ENCODE measurements around the gene NELL1.

The NELL1 gene

GRCh38 chr11:21372672-21373071 is 703.3 kb downstream of the NELL1 start:
- no peak for DNase-seq

GRCh38 chr11:21374376-21374775 is 705.0 kb downstream of the NELL1 start:
- no peak for DNase-seq

GRCh38 chr11:21385669-21386440 is 716.5 kb downstream of the NELL1 start:
- DNase-seq = no peak

DNA sequence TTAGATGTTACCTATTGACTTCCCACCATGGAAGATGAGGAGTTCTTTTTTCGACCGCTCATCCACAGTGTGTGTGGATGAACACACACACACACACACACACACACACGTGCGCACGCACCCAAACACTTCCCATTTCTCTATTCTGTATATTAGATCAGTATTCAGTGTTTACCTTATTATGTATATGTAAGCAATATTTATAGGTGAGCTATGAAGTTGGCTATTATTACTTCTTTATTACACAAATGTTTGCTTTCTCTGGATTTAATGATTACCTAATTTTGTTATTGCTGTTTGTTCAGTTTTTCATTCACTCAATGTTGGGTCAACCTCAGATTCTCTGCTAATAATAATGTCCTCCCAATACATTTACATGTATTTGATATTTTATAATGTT is 721.0 kb downstream of the NELL1 start:
- DNase-seq = no peak

- no peak for DNase-seq
These were observed 727.1 kb downstream of the NELL1 start for GRCh38 chr11:21396342-21397008.

DNA sequence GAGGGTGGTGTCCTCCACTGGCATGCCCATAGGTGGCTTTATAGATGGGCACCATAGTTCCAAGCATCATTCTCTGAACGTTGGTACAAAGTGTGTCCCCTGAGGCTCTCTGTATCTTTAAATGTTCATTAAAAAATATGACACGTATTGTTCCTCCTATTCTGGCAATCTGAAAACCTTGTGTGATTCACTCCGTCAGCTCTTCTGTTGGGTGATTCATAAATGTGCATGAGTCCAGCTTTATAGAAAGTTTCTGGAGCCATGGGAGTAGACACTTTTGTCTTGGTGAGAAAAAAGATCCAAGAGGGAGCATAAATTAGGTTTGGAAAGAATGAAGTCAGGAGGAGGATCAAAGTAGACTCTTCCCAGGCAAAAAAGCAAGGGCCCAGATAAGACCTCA is 728.8 kb downstream of the NELL1 start:
- no peak for DNase-seq

DNA sequence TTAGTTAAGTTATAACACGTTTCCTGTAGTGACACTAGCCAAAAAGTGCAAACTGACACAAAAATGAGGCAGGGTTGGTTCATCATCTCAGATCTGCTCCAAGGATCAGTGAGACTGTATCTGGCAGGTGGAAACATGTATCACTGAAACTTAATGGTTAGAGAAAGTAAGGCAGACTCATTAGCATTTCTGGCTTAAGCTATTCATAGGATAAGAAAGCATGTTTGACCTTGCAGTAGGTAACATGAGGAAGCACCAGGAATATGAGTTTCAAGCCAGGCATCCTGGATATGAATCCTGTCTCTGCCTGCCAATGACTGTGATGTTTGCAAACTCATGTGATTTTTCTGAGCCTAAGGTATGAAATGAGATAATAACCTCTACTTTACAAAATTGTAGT is 732.1 kb downstream of the NELL1 start:
- no peak for DNase-seq

DNA sequence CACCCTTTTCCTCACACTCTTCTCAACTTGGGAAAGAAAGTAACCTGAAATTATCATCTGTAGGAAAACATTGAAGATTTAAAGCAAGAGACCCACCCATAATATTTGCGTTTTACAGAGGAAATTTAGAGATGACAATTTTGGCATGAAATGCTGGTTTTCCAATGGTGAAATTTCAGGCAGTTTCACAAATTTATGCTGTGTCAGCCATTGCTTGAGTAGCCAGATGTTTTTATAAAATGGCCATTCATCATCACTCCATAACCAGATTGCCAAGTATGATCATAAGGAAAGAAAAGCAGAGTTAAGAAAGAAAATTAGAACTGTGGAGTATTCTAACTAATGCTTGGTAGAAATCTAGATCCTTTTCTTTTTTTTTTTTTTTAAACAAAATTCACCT is 732.9 kb downstream of the NELL1 start:
- DNase-seq = no peak

- no peak for DNase-seq
These were observed 733.7 kb downstream of the NELL1 start for GRCh38 chr11:21403069-21403468.

- DNase-seq = no peak
These were observed 736.0 kb downstream of the NELL1 start for GRCh38 chr11:21405422-21405821.

- DNase-seq = no peak
These were observed 741.1 kb downstream of the NELL1 start for GRCh38 chr11:21410513-21410912.

DNA sequence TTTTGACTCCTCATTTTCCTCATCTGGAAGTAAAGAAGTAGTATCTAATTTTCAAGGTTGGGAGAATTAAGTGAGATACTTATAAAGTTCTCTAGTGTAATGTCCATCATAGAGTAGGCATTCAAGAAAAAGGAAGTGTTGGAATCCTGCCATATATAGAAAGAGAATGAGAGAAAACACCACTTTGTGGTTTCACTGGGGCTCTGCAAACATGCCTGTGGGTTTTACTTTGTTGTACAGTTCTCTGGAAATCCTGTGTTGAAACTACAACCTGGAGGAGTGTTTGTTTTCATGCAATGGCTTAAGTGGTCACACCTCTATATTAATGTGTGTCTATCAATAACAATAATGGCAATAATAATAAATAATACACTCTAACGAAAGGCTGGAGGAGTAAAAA is 741.7 kb downstream of the NELL1 start:
- no peak for DNase-seq

- no peak for DNase-seq
These were observed 742.2 kb downstream of the NELL1 start for GRCh38 chr11:21411597-21411996.

GRCh38 chr11:21412652-21413383 is 743.4 kb downstream of the NELL1 start:
- DNase-seq = no peak

DNA sequence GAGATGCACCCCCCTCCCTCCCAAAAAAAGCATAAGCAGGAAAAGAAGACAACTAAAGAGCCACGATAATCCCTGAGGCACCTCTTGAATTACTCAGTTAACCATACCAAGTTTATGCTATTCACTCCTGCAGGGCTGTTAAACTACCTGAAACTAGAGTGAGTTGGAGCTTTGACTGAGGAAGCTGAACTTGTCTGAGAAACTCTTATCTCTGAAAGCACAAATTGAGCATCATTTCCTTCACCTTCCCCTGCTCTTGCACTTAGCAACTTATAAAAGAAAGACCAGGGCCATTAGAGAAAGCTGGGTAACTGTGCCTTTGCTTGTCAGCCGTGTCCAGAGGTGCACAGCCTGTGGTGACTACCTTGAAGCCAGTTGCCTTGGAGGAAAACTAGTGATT is 745.6 kb downstream of the NELL1 start:
- DNase-seq = no peak

DNA sequence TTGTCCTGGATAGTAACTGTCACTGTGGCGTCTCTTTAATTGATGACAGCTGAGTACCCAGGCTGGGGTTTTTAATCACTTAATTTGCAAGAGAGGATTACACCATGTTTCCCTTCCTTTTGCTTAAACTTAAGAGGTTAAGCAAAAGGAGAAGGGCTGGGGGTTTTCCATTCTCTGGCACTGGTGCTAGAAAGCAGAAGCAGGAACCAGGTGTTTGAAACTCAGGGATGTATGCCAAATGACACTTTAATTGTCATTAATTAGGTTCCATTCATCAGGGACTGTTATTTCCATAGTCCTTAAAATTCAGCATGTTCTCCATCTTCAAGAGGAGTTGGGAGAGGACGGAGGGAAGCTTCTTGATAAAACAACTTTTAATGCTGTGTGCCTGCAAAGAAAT is 746.2 kb downstream of the NELL1 start:
- DNase-seq = no peak

DNA sequence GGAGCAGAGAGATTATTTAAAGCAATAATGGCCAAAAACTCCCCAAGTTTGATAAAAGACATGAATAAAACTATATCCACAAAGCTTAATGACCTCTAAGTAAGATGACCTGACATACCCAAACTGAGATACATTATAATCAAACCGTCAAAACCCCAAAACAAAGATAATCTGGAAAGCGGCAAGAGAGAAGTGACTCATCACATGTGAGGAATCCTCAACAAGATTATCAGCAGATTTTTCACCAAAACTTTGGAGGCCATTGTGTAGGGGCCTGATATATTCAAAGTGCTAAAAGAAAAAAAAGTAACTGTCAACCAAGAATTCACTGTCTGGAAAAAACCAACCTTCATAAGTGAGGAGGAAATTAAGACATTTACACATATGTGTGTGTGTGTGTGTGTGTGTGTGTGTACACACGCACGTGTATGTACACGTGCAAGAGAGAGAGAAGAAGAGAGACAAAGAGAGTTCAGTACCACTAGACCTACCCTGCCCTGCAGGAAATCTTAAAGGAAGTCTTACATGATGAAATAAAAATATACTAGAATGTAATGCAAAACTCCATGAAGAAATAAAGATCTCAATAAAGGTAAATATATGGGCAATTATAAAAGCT is 752.4 kb downstream of the NELL1 start:
- no peak for DNase-seq

GRCh38 chr11:21426931-21427330 is 757.5 kb downstream of the NELL1 start:
- DNase-seq = no peak

DNA sequence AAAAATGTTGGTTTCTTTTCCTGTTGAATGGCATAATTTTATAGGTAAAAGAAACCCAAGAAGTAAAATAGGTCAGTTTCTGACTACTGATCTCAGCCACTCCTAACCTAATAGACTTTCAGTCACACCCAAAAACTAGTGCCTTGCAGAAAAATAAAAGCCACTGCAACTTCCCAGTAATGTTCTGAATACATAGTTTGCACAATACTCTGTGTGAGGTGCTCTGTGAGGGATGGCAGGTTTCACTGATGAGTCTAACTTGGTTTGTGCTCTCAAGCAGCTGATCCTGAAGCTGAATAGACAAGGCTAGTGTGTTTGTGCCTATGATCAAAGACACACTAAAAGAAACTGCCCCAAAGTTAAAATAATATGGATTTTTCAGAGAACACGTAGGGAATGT is 758.3 kb downstream of the NELL1 start:
- DNase-seq = no peak

DNA sequence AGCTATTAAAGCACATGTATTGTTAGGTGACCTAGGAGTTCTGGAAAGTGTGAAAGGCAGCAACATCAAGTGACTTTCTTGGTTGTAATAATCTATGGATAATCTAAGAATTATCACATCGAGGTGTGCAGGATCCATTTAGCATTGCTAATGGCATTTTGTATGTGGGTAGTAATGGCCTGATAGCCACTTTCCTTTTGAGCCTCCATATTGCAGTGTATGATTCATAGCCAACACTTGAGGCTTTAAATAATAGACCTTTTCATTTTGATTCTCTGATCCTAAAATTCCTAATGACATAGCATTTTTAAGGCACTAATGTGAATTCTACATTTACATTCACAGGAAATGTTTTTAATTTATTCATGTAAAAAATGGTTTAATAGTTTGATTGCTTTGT is 759.4 kb downstream of the NELL1 start:
- no peak for DNase-seq

GRCh38 chr11:21429401-21429800 is 760.0 kb downstream of the NELL1 start:
- DNase-seq = no peak

DNA sequence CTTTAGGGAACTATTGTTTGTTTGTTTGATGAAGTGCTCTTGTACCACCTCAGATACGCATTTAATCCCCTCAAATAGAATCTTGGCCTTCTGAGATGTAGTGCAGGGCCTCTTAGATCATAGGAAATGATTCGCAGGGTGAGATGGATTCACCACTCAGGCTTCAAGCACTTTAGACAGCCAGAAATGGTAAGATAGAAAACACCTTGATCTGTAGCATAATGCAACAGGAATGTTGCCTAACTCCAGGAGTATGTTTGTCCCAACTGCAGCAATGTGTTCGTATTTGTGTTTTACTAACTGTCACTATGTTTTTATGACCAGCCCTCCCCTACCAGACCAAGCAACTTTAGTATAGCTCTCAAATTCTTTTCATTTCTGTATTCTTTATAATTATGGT is 761.2 kb downstream of the NELL1 start:
- DNase-seq = no peak

DNA sequence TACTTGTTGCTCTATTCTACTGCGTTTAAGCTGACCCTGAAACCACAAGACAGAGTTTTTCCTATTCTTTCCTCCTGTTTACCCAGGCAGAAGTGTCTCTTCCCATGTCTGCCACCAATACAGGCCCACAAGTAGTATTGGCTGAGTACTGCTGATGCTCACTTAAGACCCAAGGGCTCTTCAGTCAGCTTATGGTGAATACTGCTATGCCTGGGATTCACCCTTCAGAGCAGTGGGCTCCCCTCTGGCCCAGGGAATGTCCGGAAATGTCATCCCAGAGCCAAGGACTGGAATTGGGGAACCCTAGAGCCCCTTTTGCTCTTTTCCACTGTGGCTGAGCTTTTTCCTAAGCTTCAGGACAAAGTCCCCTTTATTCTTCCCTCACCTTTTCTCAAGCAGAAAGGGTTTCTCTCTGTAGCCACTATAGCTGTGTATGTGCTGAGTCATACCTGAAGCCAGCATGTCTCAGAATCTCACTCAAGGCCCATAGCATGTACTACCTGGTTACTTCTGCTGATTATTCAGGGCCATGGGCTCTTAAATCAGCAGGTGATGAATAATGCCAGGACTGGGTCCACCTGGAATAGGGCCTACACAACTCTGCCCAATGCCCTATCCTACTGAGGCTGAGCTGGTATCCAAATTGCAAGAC is 777.7 kb downstream of the NELL1 start:
- DNase-seq = no peak

Data from activated CD4-positive, alpha-beta T cell treated with anti-CD3 and anti-CD28 coated beads for 4 hours (primary cell).